H1 (cell line): ENCODE measurements around the gene RDH11. TPM values are rescaled to one million over a fixed set of nuclear protein-coding genes. Genes with fewer than 3 reads are reported as not detected.

Experiments used
- CHD7 ChIP-seq: fragments of 300-600 bp; sonication (generic); IDR thresholded peaks from 2 replicates; pipeline ENCODE4 v1.7.1; 2012; ENCODE audit warnings: low read length, moderate library complexity, mild to moderate bottlenecking, inconsistent platforms; ENCODE audit not compliant: insufficient replicate concordance
- JUND ChIP-seq: IDR thresholded peaks from 2 replicates; pipeline ENCODE4 v1.6.1; 2011; ENCODE audit warnings: mild to moderate bottlenecking, improper control_type of control experiment, low read length
- NRF1 ChIP-seq: IDR thresholded peaks from 2 replicates; pipeline ENCODE4 v1.6.1; 2011; ENCODE audit warnings: mild to moderate bottlenecking, low read depth, low read length, improper control_type of control experiment
- SP4 ChIP-seq: IDR thresholded peaks from 2 replicates; pipeline ENCODE4 v1.6.1; 2012; ENCODE audit warnings: low read length, inconsistent platforms
- polyA plus RNA-seq, 7 experiments: library from polyadenylated mRNA; depleted of rRNA in 3 of 7; stranded (reverse) in 5 of 7; unstranded in 2 of 7; fragments of >200 nt in 5 of 7; fragments of 200-250 nt in 2 of 7; gene quantifications; 1 replicate in 5 of 7; 2 replicates in 1 of 7; 4 replicates in 1 of 7; pipeline versions ENCODE4 v1.2.1 to v1.2.3, GENCODE V29; 2011 to 2013; ENCODE audit warnings: missing spikeins in 2 of 7, mixed read lengths in 2 of 7
- total RNA-seq: library from RNA; stranded (reverse); fragmentation: NEBNext Ultra II Directional; extraction: Animal tissue kit (Norgen Biotek cat#: 25700); gene quantifications from 2 replicates; pipeline ENCODE4 v1.2.1, GENCODE V29; 2021

RDH11 gene
- total and polyA plus RNA-seq, 2 of the 8 experiments (the other 6 are each of a cell fraction or from before 2014, with no cell fraction given), result 104 to 117 TPM

- no peak for TF ChIP-seq CHD7
- no peak for TF ChIP-seq NRF1
- no peak for TF ChIP-seq JUND
- no peak for TF ChIP-seq SP4
Measured at GRCh38 chr14:67652189-67652588, 43.4 kb downstream of the RDH11 start (continued).
